Measurements from ENCODE around the gene NBAS.
"Not testable (repeated sequence)": the region's sequence is repeated elsewhere in the genome, so short reads cannot be mapped to it uniquely, and the experiment has no call there.

Gene NBAS

GRCh38 chr2:15218423-15219086 lies 342.6 kb downstream of the NBAS start:
- no peak overlapping the region for H3K4me3 ChIP-seq (ENCODE audit: low read depth, low read length)
- TF ChIP-seq CTCF (IDR thresholded peaks at IDR 0.05; ENCODE audit: low read depth, low read length, missing control alignments) = no peak
- in situ Hi-C loops (cut with HindIII; ENCODE audit: low sequenced_read_pairs) = no loop called here
- no peak for DNase-seq (ENCODE audit: low read depth)

GRCh38 chr2:15212249-15212648 lies 348.9 kb downstream of the NBAS start:
- TF ChIP-seq CTCF (IDR thresholded peaks at IDR 0.05; ENCODE audit: low read depth, low read length, missing control alignments) = no peak
- H3K4me3 ChIP-seq (ENCODE audit: low read depth, low read length) = no peak overlapping the region
- in situ Hi-C loops (cut with HindIII; ENCODE audit: low sequenced_read_pairs) = no loop called here
- no peak for DNase-seq (ENCODE audit: low read depth)

GRCh38 chr2:15210542-15210941 lies 350.6 kb downstream of the NBAS start:
- in situ Hi-C loops (cut with HindIII; ENCODE audit: low sequenced_read_pairs); DNase-seq (ENCODE audit: low read depth); H3K4me3 ChIP-seq (ENCODE audit: low read depth, low read length): not testable (repeated sequence)

GRCh38 chr2:15206419-15206818 lies 354.7 kb downstream of the NBAS start:
- in situ Hi-C loops (cut with HindIII; ENCODE audit: low sequenced_read_pairs) = no loop called here

GRCh38 chr2:15205562-15205961 lies 355.6 kb downstream of the NBAS start:
- no peak for TF ChIP-seq CTCF (IDR thresholded peaks at IDR 0.05; ENCODE audit: low read depth, low read length, missing control alignments)
- no peak overlapping the region for H3K4me3 ChIP-seq (ENCODE audit: low read depth, low read length)
- no peak for DNase-seq (ENCODE audit: low read depth)
- in situ Hi-C loops (cut with HindIII; ENCODE audit: low sequenced_read_pairs) = no loop called here

More at GRCh38 chr2:15206419-15206818, 354.7 kb downstream of the NBAS start:
- no peak for TF ChIP-seq CTCF (IDR thresholded peaks at IDR 0.05; ENCODE audit: low read depth, low read length, missing control alignments)
- H3K4me3 ChIP-seq (ENCODE audit: low read depth, low read length) = no peak overlapping the region
- DNase-seq (ENCODE audit: low read depth) = no peak

GRCh38 chr2:15201009-15201408 lies 360.1 kb downstream of the NBAS start:
- in situ Hi-C loops (cut with HindIII; ENCODE audit: low sequenced_read_pairs) = no loop called here
- DNase-seq (ENCODE audit: low read depth) = no peak

More at GRCh38 chr2:15201009-15201408, 360.1 kb downstream of the NBAS start:
- no peak for TF ChIP-seq CTCF (IDR thresholded peaks at IDR 0.05; ENCODE audit: low read depth, low read length, missing control alignments)
- H3K4me3 ChIP-seq (ENCODE audit: low read depth, low read length) = no peak overlapping the region
